ENCODE data around the gene GSG1L. TPM values are rescaled to one million over a fixed set of nuclear protein-coding genes. Genes with fewer than 3 reads are reported as not detected.

Gene GSG1L
- total and polyA plus RNA-seq, 9 of the 15 experiments (the other 6 are each of a cell fraction or from before 2014, with no cell fraction given), result not detected

DNA sequence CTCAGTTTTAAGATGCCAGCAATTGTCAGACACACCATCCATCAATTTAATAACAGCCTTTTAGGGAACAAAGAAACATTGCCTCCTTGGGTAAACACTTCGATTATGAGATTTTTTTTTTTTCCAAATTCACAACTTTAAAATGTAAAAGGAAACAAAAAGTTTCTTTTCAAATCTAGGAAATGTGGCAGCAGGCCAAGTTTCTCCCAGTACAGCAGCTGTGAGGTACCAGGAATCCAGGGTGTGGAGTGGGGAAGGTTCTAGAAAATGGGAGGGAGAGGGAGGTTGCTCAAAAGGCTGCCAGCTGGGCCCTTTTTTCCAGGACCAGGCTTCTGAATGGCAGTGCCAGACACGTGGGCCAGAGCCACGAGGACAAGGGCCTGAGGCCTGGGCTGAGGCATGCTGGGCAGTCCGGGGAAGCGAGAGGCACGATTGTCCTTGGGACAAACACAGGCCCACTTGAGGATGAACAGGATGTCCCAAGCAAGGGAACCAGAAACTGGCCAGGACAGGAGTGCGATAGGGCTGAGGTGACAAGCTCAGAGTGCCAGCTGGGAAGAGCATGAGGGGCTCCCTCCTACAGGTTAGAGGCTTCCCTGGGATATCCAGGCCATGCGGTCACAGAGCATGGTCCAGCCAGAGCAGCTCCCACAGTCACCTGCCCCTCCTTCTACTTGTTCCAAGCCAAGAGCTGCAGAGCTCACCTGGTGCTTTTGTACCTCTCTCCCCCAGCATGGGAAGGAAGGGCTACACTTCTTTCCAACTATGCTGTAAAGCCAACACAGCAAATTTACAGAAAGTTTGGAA is 298.4 kb downstream of the GSG1L start:
- TF ChIP-seq KLF13 (tag; IDR thresholded peaks at IDR 0.05; ENCODE audit: borderline replicate concordance, low read depth) (no peak), NFIC (IDR thresholded peaks at IDR 0.05) (peak; percentile 60; the same call in 1 of the 2 replicates)
- Histone ChIP-seq H3K9ac (ENCODE audit: insufficient read depth in 1 of 2, low read depth in 2 of 2, low read length in 2 of 2) (0 out of 4 replicates have a peak overlapping the region, but pooled peaks of 1 of the 2 experiments have one; percentile 42), H3K9me1 (ENCODE audit: control insufficient read depth, insufficient read depth, low read length) (peaks cover 3% of the 10 kb centered on the region), H3K4me3 (no peak overlapping the region), H3K79me2 (ENCODE audit: control insufficient read depth, insufficient read depth, low read length) (no peaks in the 10 kb centered on the region), H3K36me3 (ENCODE audit: control insufficient read depth, insufficient read depth, low read length) (peaks cover 4% of the 10 kb centered on the region; the same call in 1 of the 3 replicates), H4K20me1 (replicated peaks; ENCODE audit: control insufficient read depth, insufficient read depth, low read length) (no peaks in the 10 kb centered on the region; the same call in 1 of the 2 replicates), H3K4me1 (replicated peaks in 1 of 2; ENCODE audit: control insufficient read depth in 2 of 2, insufficient read depth in 2 of 2, low read length in 2 of 2) (peaks cover 4 to 6% of the 10 kb centered on the region in 2 experiments; a peak in 3 of 5 replicates), H3K9me3 (replicated peaks; ENCODE audit: control insufficient read depth, insufficient read depth, low read depth, low read length) (no peaks in the 10 kb centered on the region), H3K4me2 (ENCODE audit: insufficient read depth, low read length) (no peak overlapping the region), H3K27ac (ENCODE audit: extremely low read depth, low read depth, low read length) (no peak overlapping the region), H3K27me3 (ENCODE audit: control insufficient read depth in 2 of 2, insufficient read depth in 2 of 2, low read length in 2 of 2) (no peaks in the 10 kb centered on the region), H2AFZ (ENCODE audit: low read depth, low read length) (no peak overlapping the region)
- in situ Hi-C loops (cut with MboI), result no loop called here
- ChIA-PET CTCF (ENCODE audit: low intra/inter-chr PET ratio) (no interaction called here), POLR2A (interaction anchor here (0.9 to 1.0 kb wide), 2 partner anchors 10 to 34 kb away, joined by 3 read pairs; no protein-coding TSS in a partner anchor)
- no peak for FAIRE-seq
- no peak for DNase-seq (ENCODE audit: extremely low read depth in 1 of 4, low spot score in 3 of 4)
- no TSS peak for BruUV-seq (replicated peaks)
- intact Hi-C loops (cut with micrococcal nuclease), result no loop called here
- ATAC-seq, result no peak
- 56% methylated on average over 8 of the region's 8 CpGs for WGBS (ENCODE audit: insufficient coverage, low coverage, missing lambda C conversion rate)

DNA sequence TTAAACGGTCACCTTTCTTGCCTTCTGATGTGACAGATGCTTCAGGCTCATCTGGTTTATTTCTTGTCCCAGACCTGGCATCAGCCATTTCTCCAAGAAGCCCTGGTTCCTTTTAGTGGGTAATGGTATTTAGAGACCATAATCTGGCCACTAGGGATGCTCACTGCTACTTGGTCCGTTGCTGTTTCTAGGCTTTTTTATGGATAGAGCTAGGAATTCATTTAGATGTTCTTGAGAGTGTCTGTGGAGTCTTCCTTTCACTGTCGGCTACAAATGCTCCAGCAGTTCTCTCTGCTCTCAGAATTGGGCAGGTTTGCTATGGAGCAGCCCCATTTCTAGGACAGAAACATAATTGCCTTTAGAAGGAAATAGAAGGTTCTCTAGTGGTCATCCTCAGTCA is 299.1 kb downstream of the GSG1L start:
- no TSS peak for BruUV-seq (replicated peaks)
- H3K27me3 ChIP-seq (ENCODE audit: control insufficient read depth in 2 of 2, insufficient read depth in 2 of 2, low read length in 2 of 2), result no peaks in the 10 kb centered on the region
- ATAC-seq (no peak), FAIRE-seq (no peak), DNase-seq (ENCODE audit: extremely low read depth in 1 of 4, low spot score in 3 of 4) (no peak)
- ChIA-PET CTCF (ENCODE audit: low intra/inter-chr PET ratio) (no interaction called here), POLR2A (no interaction called here)
- no peak overlapping the region for H3K4me2 ChIP-seq (ENCODE audit: insufficient read depth, low read length)
- no peaks in the 10 kb centered on the region; the same call in 1 of the 2 replicates for H4K20me1 ChIP-seq (replicated peaks; ENCODE audit: control insufficient read depth, insufficient read depth, low read length)
- H3K9me3 ChIP-seq (replicated peaks; ENCODE audit: control insufficient read depth, insufficient read depth, low read depth, low read length), result no peaks in the 10 kb centered on the region
- intact Hi-C loops (cut with micrococcal nuclease), result no loop called here
- WGBS (ENCODE audit: insufficient coverage, low coverage, missing lambda C conversion rate), result 44% methylated on average over 3 of the region's 3 CpGs
- H3K4me1 ChIP-seq (replicated peaks in 1 of 2; ENCODE audit: control insufficient read depth in 2 of 2, insufficient read depth in 2 of 2, low read length in 2 of 2), result peaks cover 11% of the 10 kb centered on the region in 2 experiments; a peak in 4 of 5 replicates
- in situ Hi-C loops (cut with MboI), result no loop called here
- H3K36me3 ChIP-seq (ENCODE audit: control insufficient read depth, insufficient read depth, low read length), result peaks cover 4% of the 10 kb centered on the region; the same call in 1 of the 3 replicates
- no peak overlapping the region for H3K9ac ChIP-seq (ENCODE audit: insufficient read depth in 1 of 2, low read depth in 2 of 2, low read length in 2 of 2)
- no peak overlapping the region for H3K4me3 ChIP-seq
- no peak overlapping the region for H3K27ac ChIP-seq (ENCODE audit: extremely low read depth, low read depth, low read length)
- H2AFZ ChIP-seq (ENCODE audit: low read depth, low read length), result no peak overlapping the region
- peaks cover 3% of the 10 kb centered on the region for H3K9me1 ChIP-seq (ENCODE audit: control insufficient read depth, insufficient read depth, low read length)
- no peaks in the 10 kb centered on the region for H3K79me2 ChIP-seq (ENCODE audit: control insufficient read depth, insufficient read depth, low read length)
- TF ChIP-seq FOXJ3 (CRISPR knock-in tag; IDR thresholded peaks at IDR 0.05) (no peak), ZNF583 (CRISPR knock-in tag; IDR thresholded peaks at IDR 0.05) (no peak), FOXM1 (IDR thresholded peaks at IDR 0.05; ENCODE audit: low read depth) (no peak), FOXM1 (CRISPR knock-in tag; IDR thresholded peaks at IDR 0.05; ENCODE audit: low read depth) (no peak), BACH1 (tag; IDR thresholded peaks at IDR 0.05) (no peak), SNIP1 (IDR thresholded peaks at IDR 0.05; ENCODE audit: low read depth) (no peak), FOXK1 (CRISPR knock-in tag; IDR thresholded peaks at IDR 0.05; ENCODE audit: borderline replicate concordance) (no peak)
- TF ChIP-seq, protein P1, sequence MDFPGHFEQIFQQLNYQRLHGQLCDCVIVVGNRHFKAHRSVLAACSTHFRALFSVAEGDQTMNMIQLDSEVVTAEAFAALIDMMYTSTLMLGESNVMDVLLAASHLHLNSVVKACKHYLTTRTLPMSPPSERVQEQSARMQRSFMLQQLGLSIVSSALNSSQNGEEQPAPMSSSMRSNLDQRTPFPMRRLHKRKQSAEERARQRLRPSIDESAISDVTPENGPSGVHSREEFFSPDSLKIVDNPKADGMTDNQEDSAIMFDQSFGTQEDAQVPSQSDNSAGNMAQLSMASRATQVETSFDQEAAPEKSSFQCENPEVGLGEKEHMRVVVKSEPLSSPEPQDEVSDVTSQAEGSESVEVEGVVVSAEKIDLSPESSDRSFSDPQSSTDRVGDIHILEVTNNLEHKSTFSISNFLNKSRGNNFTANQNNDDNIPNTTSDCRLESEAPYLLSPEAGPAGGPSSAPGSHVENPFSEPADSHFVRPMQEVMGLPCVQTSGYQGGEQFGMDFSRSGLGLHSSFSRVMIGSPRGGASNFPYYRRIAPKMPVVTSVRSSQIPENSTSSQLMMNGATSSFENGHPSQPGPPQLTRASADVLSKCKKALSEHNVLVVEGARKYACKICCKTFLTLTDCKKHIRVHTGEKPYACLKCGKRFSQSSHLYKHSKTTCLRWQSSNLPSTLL (IDR thresholded peaks at IDR 0.05), result no peak
- TF ChIP-seq, protein P2, sequence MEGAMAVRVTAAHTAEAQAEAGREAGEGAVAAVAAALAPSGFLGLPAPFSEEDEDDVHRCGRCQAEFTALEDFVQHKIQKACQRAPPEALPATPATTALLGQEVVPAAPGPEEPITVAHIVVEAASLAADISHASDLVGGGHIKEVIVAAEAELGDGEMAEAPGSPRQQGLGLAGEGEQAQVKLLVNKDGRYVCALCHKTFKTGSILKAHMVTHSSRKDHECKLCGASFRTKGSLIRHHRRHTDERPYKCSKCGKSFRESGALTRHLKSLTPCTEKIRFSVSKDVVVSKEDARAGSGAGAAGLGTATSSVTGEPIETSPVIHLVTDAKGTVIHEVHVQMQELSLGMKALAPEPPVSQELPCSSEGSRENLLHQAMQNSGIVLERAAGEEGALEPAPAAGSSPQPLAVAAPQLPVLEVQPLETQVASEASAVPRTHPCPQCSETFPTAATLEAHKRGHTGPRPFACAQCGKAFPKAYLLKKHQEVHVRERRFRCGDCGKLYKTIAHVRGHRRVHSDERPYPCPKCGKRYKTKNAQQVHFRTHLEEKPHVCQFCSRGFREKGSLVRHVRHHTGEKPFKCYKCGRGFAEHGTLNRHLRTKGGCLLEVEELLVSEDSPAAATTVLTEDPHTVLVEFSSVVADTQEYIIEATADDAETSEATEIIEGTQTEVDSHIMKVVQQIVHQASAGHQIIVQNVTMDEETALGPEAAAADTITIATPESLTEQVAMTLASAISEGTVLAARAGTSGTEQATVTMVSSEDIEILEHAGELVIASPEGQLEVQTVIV (CRISPR knock-in tag; IDR thresholded peaks at IDR 0.05; ENCODE audit: borderline replicate concordance), result no peak

All from K562 (cell line).